CD14-positive monocyte (primary cell): Measurements from ENCODE around the gene GUCY2F. TPM values are rescaled to one million over a fixed set of nuclear protein-coding genes. Genes with fewer than 3 reads are reported as not detected.
A peak's percentile ranks its signal among the peaks of the same experiment; 100 is the strongest.

Experiments
- DNase-seq, 3 donors: peaks; one replicate each; pipeline ENCODE4 v3.0.0-alpha.2; 2011 to 2022
- H2AFZ ChIP-seq: 2 replicates; pipeline ENCODE4 v1.6.0; 2012; ENCODE audit warnings: mild to moderate bottlenecking, low read depth, low read length, inconsistent platforms; ENCODE audit not compliant: insufficient read depth, poor library complexity, severe bottlenecking
- H3K27ac ChIP-seq, 2 donors: 1 replicate in 1 of 2; 2 replicates in 1 of 2; pipeline ENCODE4 v1.5.1; 2012 to 2013; ENCODE audit warnings: low read length in 2 of 2, control low read depth in 1 of 2, inconsistent platforms in 1 of 2, low read depth in 1 of 2, mild to moderate bottlenecking in 1 of 2
- H3K27me3 ChIP-seq, 2 donors: one replicate each; pipeline versions ENCODE4 v1.6.0 to v1.6.1; 2011 to 2013; ENCODE audit warnings: low read length in 2 of 2; ENCODE audit not compliant: control insufficient read depth in 2 of 2, insufficient read depth in 2 of 2
- H3K36me3 ChIP-seq, 2 donors: replicated peaks in 1 of 2; 1 replicate in 1 of 2; 2 replicates in 1 of 2; pipeline versions ENCODE4 v1.5.1 to v1.6.1; 2012 to 2013; ENCODE audit warnings: low read length in 2 of 2, control low read depth in 1 of 2, inconsistent platforms in 1 of 2, mild to moderate bottlenecking in 1 of 2; ENCODE audit not compliant: insufficient read depth in 2 of 2, control insufficient read depth in 1 of 2
- H3K4me1 ChIP-seq, 2 donors: 1 replicate in 1 of 2; 2 replicates in 1 of 2; pipeline versions ENCODE4 v1.5.1 to v1.6.1; 2012 to 2013; ENCODE audit warnings: low read length in 2 of 2, control low read depth in 1 of 2, inconsistent platforms in 1 of 2, mild to moderate bottlenecking in 1 of 2, moderate library complexity in 1 of 2; ENCODE audit not compliant: insufficient read depth in 2 of 2, control insufficient read depth in 1 of 2
- H3K4me2 ChIP-seq: replicated peaks from 2 replicates; pipeline ENCODE3; 2012; ENCODE audit warnings: low read length, moderate library complexity, mild to moderate bottlenecking; ENCODE audit not compliant: poor library complexity, severe bottlenecking; ENCODE audit errors: extremely low read depth
- H3K4me3 ChIP-seq, 3 experiments: fragments of 200-600 bp in 1 of 3; sonication (generic) in 1 of 3; replicated peaks in 1 of 3; 1 replicate in 2 of 3; 2 replicates in 1 of 3; pipeline ENCODE4 v1.5.1; 2011 to 2013; ENCODE audit warnings: low read length in 3 of 3, mild to moderate bottlenecking in 3 of 3, control low read depth in 2 of 3, low read depth in 2 of 3, inconsistent platforms in 1 of 3, moderate library complexity in 1 of 3
- H3K79me2 ChIP-seq: 2 replicates; pipeline ENCODE4 v1.6.0; 2012; ENCODE audit warnings: mild to moderate bottlenecking, control low read depth, inconsistent platforms, low read length, moderate library complexity; ENCODE audit not compliant: insufficient read depth
- H3K9ac ChIP-seq: 2 replicates; pipeline ENCODE4 v1.6.0; 2017; ENCODE audit warnings: low read length, mild to moderate bottlenecking; ENCODE audit not compliant: insufficient read depth, poor library complexity, severe bottlenecking
- H3K9me3 ChIP-seq, 2 donors: replicated peaks in 1 of 2; 1 replicate in 1 of 2; 2 replicates in 1 of 2; pipeline versions ENCODE4 v1.5.1 to v1.6.1; 2012 to 2013; ENCODE audit warnings: low read length in 2 of 2, control low read depth in 1 of 2; ENCODE audit not compliant: control insufficient read depth in 1 of 2, insufficient read depth in 1 of 2
- H4K20me1 ChIP-seq: 2 replicates; pipeline ENCODE4 v1.6.0; 2012; ENCODE audit warnings: mild to moderate bottlenecking, low read length, control low read depth, moderate library complexity; ENCODE audit not compliant: insufficient read depth
- H3K27ac Mint-ChIP-seq, 7 donors: one replicate each; pipeline ENCODE4 v1.8.0; 2020; ENCODE audit warnings: mild to moderate bottlenecking in 7 of 7, mixed read lengths in 7 of 7, moderate library complexity in 6 of 7, inconsistent platforms in 2 of 7
- H3K27me3 Mint-ChIP-seq, 3 donors: one replicate each; pipeline ENCODE4 v1.8.0; 2021 to 2022; ENCODE audit warnings: low read depth in 3 of 3, mild to moderate bottlenecking in 3 of 3, mixed read lengths in 3 of 3, moderate library complexity in 3 of 3, inconsistent platforms in 1 of 3
- H3K36me3 Mint-ChIP-seq, 2 donors: one replicate each; pipeline ENCODE4 v1.8.0; 2020; ENCODE audit warnings: mixed read lengths in 2 of 2, inconsistent platforms in 1 of 2, mild to moderate bottlenecking in 1 of 2
- H3K4me1 Mint-ChIP-seq: one replicate; pipeline ENCODE4 v1.8.0; 2020; ENCODE audit warnings: mild to moderate bottlenecking, mixed read lengths
- H3K4me3 Mint-ChIP-seq, 2 donors: one replicate each; pipeline ENCODE4 v1.8.0; 2020; ENCODE audit warnings: mild to moderate bottlenecking in 2 of 2, mixed read lengths in 2 of 2, moderate library complexity in 1 of 2
- H3K9me3 Mint-ChIP-seq, 7 donors: one replicate each; pipeline ENCODE4 v1.8.0; 2020 to 2022; ENCODE audit warnings: mixed read lengths in 7 of 7, mild to moderate bottlenecking in 6 of 7, moderate library complexity in 6 of 7, inconsistent platforms in 2 of 7
- WGBS: methylation state at CpG from one replicate; pipeline ENCODE4 v1.1.5; 2013; ENCODE audit warnings: missing lambda C conversion rate; ENCODE audit not compliant: insufficient coverage; 5-methylcytosine and 5-hydroxymethylcytosine counted together
- intact Hi-C, 2 donors: fragments of 100-400 bp; cut with micrococcal nuclease; formaldehyde crosslinking; loops; one replicate each; pipeline versions ENCODE4 v1.15.0 to v1.15.1; 2023
- polyA plus RNA-seq, 3 donors: library from polyadenylated mRNA; depleted of rRNA in 1 of 3; unstranded in 2 of 3; stranded (reverse) in 1 of 3; fragments of 300-500 nt in 2 of 3; fragments of >200 nt in 1 of 3; fragmentation: Illumina TruSeq in 2 of 3; gene quantifications; 1 replicate in 2 of 3; 2 replicates in 1 of 3; pipeline ENCODE4 v1.2.3, GENCODE V29; 2012 to 2021
- TF ChIP-seq, protein P1 (sequence below): fragments of 200-600 bp; IDR thresholded peaks from one replicate; pipeline ENCODE4 v1.8.0; 2022; ENCODE audit warnings: antibody characterized with exemption, mild to moderate bottlenecking

The GUCY2F gene
- polyA plus RNA-seq, 3 donors, result not detected

DNA sequence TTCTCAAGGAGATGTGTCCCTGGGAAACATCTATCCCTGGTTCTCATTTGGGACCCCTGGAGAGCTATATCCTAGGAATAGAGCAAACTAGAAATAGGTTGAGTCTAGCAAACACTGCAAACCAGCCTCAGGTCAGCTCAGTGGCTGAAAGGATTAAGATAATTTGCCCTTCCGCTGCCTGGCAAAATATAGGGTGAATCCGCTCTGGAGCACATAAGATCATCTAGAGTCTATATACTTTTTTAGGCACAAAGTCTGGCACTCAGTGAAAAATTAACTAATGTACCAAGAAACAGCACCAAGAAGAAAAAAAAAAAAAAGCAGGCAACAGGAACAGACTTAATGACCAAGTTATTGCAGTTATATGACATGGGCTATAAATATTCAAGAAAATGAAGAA lies 7.3 kb upstream of the GUCY2F start:
- Mint-ChIP-seq H3K4me3 (no peak overlapping the region), H3K9me3 (peaks cover 0 to 2% (median 0%) of the 10 kb centered on the region in 7 donors), H3K27ac (no peak overlapping the region), H3K27me3 (peaks cover 0 to 2% (median 0%) of the 10 kb centered on the region in 3 donors), H3K36me3 (no peaks in the 10 kb centered on the region), H3K4me1 (peaks cover 9% of the 10 kb centered on the region)
- Histone ChIP-seq H3K9me3 (no peaks in the 10 kb centered on the region), H3K27ac (no peak overlapping the region), H3K4me2 (no peak overlapping the region), H3K4me1 (peaks cover 23% of the 10 kb centered on the region in 2 donors), H3K27me3 (no peaks in the 10 kb centered on the region), H3K4me3 (no peak overlapping the region), H2AFZ (no peak overlapping the region), H3K9ac (no peak overlapping the region), H4K20me1 (no peaks in the 10 kb centered on the region), H3K36me3 (no peaks in the 10 kb centered on the region), H3K79me2 (no peaks in the 10 kb centered on the region)
- no peak for DNase-seq
- no CpG with 5 or more reads among the region's 2 CpGs for WGBS
- TF ChIP-seq, protein P1, sequence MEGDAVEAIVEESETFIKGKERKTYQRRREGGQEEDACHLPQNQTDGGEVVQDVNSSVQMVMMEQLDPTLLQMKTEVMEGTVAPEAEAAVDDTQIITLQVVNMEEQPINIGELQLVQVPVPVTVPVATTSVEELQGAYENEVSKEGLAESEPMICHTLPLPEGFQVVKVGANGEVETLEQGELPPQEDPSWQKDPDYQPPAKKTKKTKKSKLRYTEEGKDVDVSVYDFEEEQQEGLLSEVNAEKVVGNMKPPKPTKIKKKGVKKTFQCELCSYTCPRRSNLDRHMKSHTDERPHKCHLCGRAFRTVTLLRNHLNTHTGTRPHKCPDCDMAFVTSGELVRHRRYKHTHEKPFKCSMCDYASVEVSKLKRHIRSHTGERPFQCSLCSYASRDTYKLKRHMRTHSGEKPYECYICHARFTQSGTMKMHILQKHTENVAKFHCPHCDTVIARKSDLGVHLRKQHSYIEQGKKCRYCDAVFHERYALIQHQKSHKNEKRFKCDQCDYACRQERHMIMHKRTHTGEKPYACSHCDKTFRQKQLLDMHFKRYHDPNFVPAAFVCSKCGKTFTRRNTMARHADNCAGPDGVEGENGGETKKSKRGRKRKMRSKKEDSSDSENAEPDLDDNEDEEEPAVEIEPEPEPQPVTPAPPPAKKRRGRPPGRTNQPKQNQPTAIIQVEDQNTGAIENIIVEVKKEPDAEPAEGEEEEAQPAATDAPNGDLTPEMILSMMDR, result no peak
- intact Hi-C loops, result loop anchor here (5.0 to 10.0 kb wide), 2 partner anchors 143 to 146 kb away; no protein-coding TSS in a partner anchor

DNA sequence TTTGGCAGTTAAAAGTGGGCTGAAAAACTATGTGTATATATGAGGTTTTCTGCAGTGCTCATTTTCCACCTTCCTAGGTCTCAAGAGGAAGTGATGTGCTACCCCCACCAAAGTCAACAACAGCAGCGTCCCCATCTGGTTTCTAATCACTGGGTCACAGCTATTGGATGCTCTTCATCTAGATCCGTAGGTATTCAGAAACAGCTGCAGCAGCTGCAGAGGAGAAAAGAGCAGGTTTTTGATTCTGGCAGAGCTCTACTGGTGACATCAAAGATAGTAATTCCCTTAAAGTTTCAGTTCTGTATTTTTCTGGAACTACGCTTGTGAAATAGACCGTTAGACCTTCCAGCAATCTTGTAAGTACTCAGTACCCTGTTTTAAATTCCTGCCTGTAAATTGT lies 5.8 kb upstream of the GUCY2F start:
- H3K36me3 Mint-ChIP-seq, result no peaks in the 10 kb centered on the region
- H3K27ac Mint-ChIP-seq, result peak overlapping the region in 6 of 7 donors; percentile 33 to 83 (median 54)
- H3K9me3 ChIP-seq, result no peaks in the 10 kb centered on the region
- no CpG with 5 or more reads among the region's 4 CpGs for whole genome bisulfite sequencing
- intact Hi-C loops, result loop anchor here (5.0 to 10.0 kb wide), 2 partner anchors 145 to 147 kb away; no protein-coding TSS in a partner anchor
- H3K4me2 ChIP-seq, result peak overlapping the region; percentile 31
- H3K4me3 ChIP-seq, result peak overlapping the region in 1 of 3 experiments; percentile 4
- peak overlapping the region in 1 of 2 donors; percentile 57 for H3K4me3 Mint-ChIP-seq
- H3K9me3 Mint-ChIP-seq, result peaks cover 0 to 2% (median 0%) of the 10 kb centered on the region in 7 donors
- H3K4me1 ChIP-seq, result peaks cover 23% of the 10 kb centered on the region in 2 donors
- TF ChIP-seq, protein P1, result no peak
- H2AFZ ChIP-seq, result no peak overlapping the region
- H3K36me3 ChIP-seq, result no peaks in the 10 kb centered on the region
- no peak overlapping the region for H3K27ac ChIP-seq
- H4K20me1 ChIP-seq, result no peaks in the 10 kb centered on the region
- H3K27me3 Mint-ChIP-seq, result peaks cover 0 to 4% (median 0%) of the 10 kb centered on the region in 3 donors
- H3K79me2 ChIP-seq, result no peaks in the 10 kb centered on the region
- H3K4me1 Mint-ChIP-seq, result peaks cover 9% of the 10 kb centered on the region
- peak; percentile 27 to 63 (median 59) for DNase-seq
- H3K27me3 ChIP-seq, result no peaks in the 10 kb centered on the region
- H3K9ac ChIP-seq, result no peak overlapping the region
